ENCODE data around the gene PBX1.

PBX1 gene

GRCh38 chr1:164823486-164824279 is 264.7 kb downstream of the PBX1 start:
- no peak overlapping the region for H3K4me3 ChIP-seq (replicated peaks; ENCODE audit: low read depth, low read length)
- TF ChIP-seq CTCF (IDR thresholded peaks at IDR 0.05; ENCODE audit: low read depth, low read length, missing control alignments): no peak
- peak; percentile 32 for DNase-seq (ENCODE audit: extremely low read depth, low read depth)

- no peak overlapping the region for H3K4me3 ChIP-seq (replicated peaks; ENCODE audit: low read depth, low read length)
- DNase-seq (ENCODE audit: extremely low read depth, low read depth): no peak
- TF ChIP-seq CTCF (IDR thresholded peaks at IDR 0.05; ENCODE audit: low read depth, low read length, missing control alignments): no peak
Observed at GRCh38 chr1:164824542-164824941, 265.6 kb downstream of the PBX1 start.

- no peak for TF ChIP-seq CTCF (IDR thresholded peaks at IDR 0.05; ENCODE audit: low read depth, low read length, missing control alignments)
- no peak overlapping the region for H3K4me3 ChIP-seq (replicated peaks; ENCODE audit: low read depth, low read length)
- DNase-seq (ENCODE audit: extremely low read depth, low read depth): no peak
Observed at GRCh38 chr1:164830628-164831027, 271.6 kb downstream of the PBX1 start.

GRCh38 chr1:164834641-164835040 is 275.7 kb downstream of the PBX1 start:
- no peak for TF ChIP-seq CTCF (IDR thresholded peaks at IDR 0.05; ENCODE audit: low read depth, low read length, missing control alignments)
- DNase-seq (ENCODE audit: extremely low read depth, low read depth): no peak
- no peak overlapping the region for H3K4me3 ChIP-seq (replicated peaks; ENCODE audit: low read depth, low read length)

- TF ChIP-seq CTCF (IDR thresholded peaks at IDR 0.05; ENCODE audit: low read depth, low read length, missing control alignments): no peak
- no peak for DNase-seq (ENCODE audit: extremely low read depth, low read depth)
- no peak overlapping the region for H3K4me3 ChIP-seq (replicated peaks; ENCODE audit: low read depth, low read length)
Observed at GRCh38 chr1:164836614-164837018, 277.6 kb downstream of the PBX1 start.

GRCh38 chr1:164838786-164839185 is 279.8 kb downstream of the PBX1 start:
- H3K4me3 ChIP-seq (replicated peaks; ENCODE audit: low read depth, low read length): no peak overlapping the region
- no peak for DNase-seq (ENCODE audit: extremely low read depth, low read depth)
- no peak for TF ChIP-seq CTCF (IDR thresholded peaks at IDR 0.05; ENCODE audit: low read depth, low read length, missing control alignments)

GRCh38 chr1:164840936-164841335 is 282.0 kb downstream of the PBX1 start:
- TF ChIP-seq CTCF (IDR thresholded peaks at IDR 0.05; ENCODE audit: low read depth, low read length, missing control alignments): no peak
- H3K4me3 ChIP-seq (replicated peaks; ENCODE audit: low read depth, low read length): no peak overlapping the region
- no peak for DNase-seq (ENCODE audit: extremely low read depth, low read depth)

Data from HFF-Myc (cell line).